NCI-H226 (cell line): ENCODE measurements around the gene PPP6R3.
"Not testable (repeated sequence)": the region's sequence is repeated elsewhere in the genome, so short reads cannot be mapped to it uniquely, and the experiment has no call there.

Experiments
- DNase-seq: peaks from one replicate; pipeline ENCODE4 v3.0.0-alpha.2; 2015

PPP6R3 gene

GRCh38 chr11:68458340-68458739 lies 2.2 kb upstream of the PPP6R3 start:
- DNase-seq: not testable (repeated sequence)

GRCh38 chr11:68459886-68460740 lies 439 bp upstream of the PPP6R3 start:
- DNase-seq: peak; percentile 98

- no peak for DNase-seq
Observed at GRCh38 chr11:68461575-68461917, 994 bp downstream of the PPP6R3 start.

GRCh38 chr11:68463714-68464113 lies 3.2 kb downstream of the PPP6R3 start:
- DNase-seq: no peak

- no peak for DNase-seq
Observed at GRCh38 chr11:68467201-68467834, 6.8 kb downstream of the PPP6R3 start.

- no peak for DNase-seq
Observed at GRCh38 chr11:68468217-68468828, 7.8 kb downstream of the PPP6R3 start.

- DNase-seq: peak; percentile 10
Observed at GRCh38 chr11:68469122-68469521, 8.6 kb downstream of the PPP6R3 start.

GRCh38 chr11:68469642-68470041 lies 9.1 kb downstream of the PPP6R3 start:
- DNase-seq: no peak

GRCh38 chr11:68470304-68470811 lies 9.8 kb downstream of the PPP6R3 start:
- peak; percentile 6 for DNase-seq

- DNase-seq: peak; percentile 96
Observed at GRCh38 chr11:68471360-68472340, 11.1 kb downstream of the PPP6R3 start.

- no peak for DNase-seq
Observed at GRCh38 chr11:68472778-68473177, 12.2 kb downstream of the PPP6R3 start.

GRCh38 chr11:68473693-68474092 lies 13.1 kb downstream of the PPP6R3 start:
- DNase-seq: no peak

- not testable (repeated sequence) for DNase-seq
Observed at GRCh38 chr11:68475626-68476025, 15.1 kb downstream of the PPP6R3 start.

- no peak for DNase-seq
Observed at GRCh38 chr11:68479390-68479789, 18.8 kb downstream of the PPP6R3 start.

- DNase-seq: no peak
Observed at GRCh38 chr11:68480193-68480592, 19.6 kb downstream of the PPP6R3 start.

- no peak for DNase-seq
Observed at GRCh38 chr11:68480852-68481510, 20.4 kb downstream of the PPP6R3 start.

GRCh38 chr11:68481579-68482240 lies 21.2 kb downstream of the PPP6R3 start:
- DNase-seq: no peak

GRCh38 chr11:68488623-68489022 lies 28.1 kb downstream of the PPP6R3 start:
- no peak for DNase-seq

GRCh38 chr11:68495220-68495729 lies 34.7 kb downstream of the PPP6R3 start:
- no peak for DNase-seq

GRCh38 chr11:68495872-68496271 lies 35.3 kb downstream of the PPP6R3 start:
- no peak for DNase-seq

- peak; percentile 15 for DNase-seq
Observed at GRCh38 chr11:68497761-68498160, 37.2 kb downstream of the PPP6R3 start.
